Heart left ventricle (tissue), 16 donors: ENCODE data around the gene YPEL4. TPM values are rescaled to one million over a fixed set of nuclear protein-coding genes. Genes with fewer than 3 reads are reported as not detected.

Experiments used
- ATAC-seq, 4 donors: fragments of 200-7000 bp; cut with Tn5 transposase; one replicate each; pipeline ENCODE4 v1.9.1; 2020 to 2022; ENCODE audit warnings: moderate library complexity in 4 of 4, mild to moderate bottlenecking in 3 of 4, moderate number of reproducible peaks in 1 of 4
- DNase-seq, 5 donors: peaks; one replicate each; pipeline ENCODE4 v3.0.0-alpha.2; 2020
- H3K27ac ChIP-seq, 12 donors: fragments of 200-600 bp; sonication (generic) in 4 of 12; one replicate each; pipeline versions ENCODE4 v1.5.0 to v1.8.0; 2016 to 2022; ENCODE audit warnings: mild to moderate bottlenecking in 2 of 12
- H3K27me3 ChIP-seq, 9 donors: fragments of 200-600 bp; sonication (generic) in 2 of 9; one replicate each; pipeline versions ENCODE4 v1.5.1 to v1.8.0; 2016 to 2022; ENCODE audit warnings: mild to moderate bottlenecking in 3 of 9
- H3K36me3 ChIP-seq, 9 donors: fragments of 200-600 bp; sonication (generic) in 2 of 9; one replicate each; pipeline versions ENCODE4 v1.5.0 to v1.8.0; 2018 to 2022; ENCODE audit warnings: mild to moderate bottlenecking in 2 of 9
- H3K4me1 ChIP-seq, 12 donors: fragments of 200-600 bp; sonication (generic) in 4 of 12; one replicate each; pipeline versions ENCODE4 v1.5.0 to v1.8.0; 2016 to 2022; ENCODE audit warnings: mild to moderate bottlenecking in 3 of 12
- H3K4me3 ChIP-seq, 12 donors: fragments of 200-600 bp; sonication (generic) in 4 of 12; one replicate each; pipeline versions ENCODE4 v1.5.0 to v1.8.0; 2017 to 2022; ENCODE audit warnings: mild to moderate bottlenecking in 9 of 12, moderate library complexity in 4 of 12
- H3K9me3 ChIP-seq, 12 donors: fragments of 200-600 bp; sonication (generic) in 4 of 12; one replicate each; pipeline versions ENCODE4 v1.5.0 to v1.8.0; 2016 to 2022; ENCODE audit warnings: mild to moderate bottlenecking in 1 of 12
- POLR2A ChIP-seq, 2 donors: fragments of 450-650 bp; IDR thresholded peaks; one replicate each; pipeline ENCODE4 v1.6.1; 2017; ENCODE audit warnings: antibody characterized with exemption in 2 of 2, mild to moderate bottlenecking in 2 of 2, moderate library complexity in 2 of 2
- WGBS, 4 donors: extraction: QIAGEN DNeasy Blood & Tissue Kit in 2 of 4; methylation state at CpG; one replicate each; pipeline versions ENCODE4 v1.1.5 to v1.1.7; 2013 to 2018; 5-methylcytosine and 5-hydroxymethylcytosine counted together
- intact Hi-C, 10 donors: fragments of 100-400 bp; cut with DNase I; formaldehyde crosslinking; loops; one replicate each; pipeline versions ENCODE4 v1.11.1 to v1.14.2; 2022
- polyA plus RNA-seq, 2 donors: library from polyadenylated mRNA; stranded (reverse); fragments of 200-250 nt; gene quantifications; one replicate each; pipeline ENCODE4 v1.2.3, GENCODE V29; 2013
- total RNA-seq, 9 donors: library from RNA; depleted of rRNA in 2 of 9; stranded (reverse); fragments of >200 nt in 2 of 9; fragmentation: NEBNext Ultra II Directional in 3 of 9; extraction: Animal tissue kit (Norgen Biotek cat#: 25700) in 3 of 9; gene quantifications; one replicate each; pipeline versions ENCODE4 v1.1.0 to v1.2.4, GENCODE V29; 2016 to 2023
- TF ChIP-seq, protein P1 (sequence below), 12 donors: fragments of 200-600 bp; sonication (generic) in 4 of 12; IDR thresholded peaks; one replicate each; pipeline versions ENCODE4 v1.5.0 to v1.8.0; 2018 to 2022; ENCODE audit warnings: antibody characterized with exemption in 12 of 12, mild to moderate bottlenecking in 5 of 12
- donor health status: ischemic (EF 13 %, LVEDD 7.1; RV severe dilation, severe dysfunction).
- donor health status: healthy with polysubstance abuse.
- donor health status: DM: no; HTN: yes; CAD: no.
- donor health status: DM: no; HTN: no; CAD: no.
- donor health status: ischemic (EF 25% LVEDD 6.9; RV normal size, moderate dysfunction).
- donor health status: ischemic (EF 25% LVEDD 5.7; RV mildly dilated, moderate dysfunction).
- donor health status: healthy.
- donor health status: DM: yes; HTN: yes; CAD: no.
- donor health status: ischemic (EF 35%, LVEDD 5.7; RV mildly dilated, moderate dysfunction).
- donor health status: nonischemic (EF 11% LVEDD 7.7; RV severe dilation, severe dysfunction).
- donor health status: DM: yes; HTN: yes; CAD: no.
- donor health status: PGD.
- donor health status: ischemic (EF 29% LVEDD 5.4; RV normal size, mild dysfunction).
- donor health status: nonischemic (EF 23%, LVEDD 6.1; RV moderate dilation, normal function).

The YPEL4 gene
- total and polyA plus RNA-seq, 11 donors: 0.16 to 2.2 (median 0.67) TPM

DNA sequence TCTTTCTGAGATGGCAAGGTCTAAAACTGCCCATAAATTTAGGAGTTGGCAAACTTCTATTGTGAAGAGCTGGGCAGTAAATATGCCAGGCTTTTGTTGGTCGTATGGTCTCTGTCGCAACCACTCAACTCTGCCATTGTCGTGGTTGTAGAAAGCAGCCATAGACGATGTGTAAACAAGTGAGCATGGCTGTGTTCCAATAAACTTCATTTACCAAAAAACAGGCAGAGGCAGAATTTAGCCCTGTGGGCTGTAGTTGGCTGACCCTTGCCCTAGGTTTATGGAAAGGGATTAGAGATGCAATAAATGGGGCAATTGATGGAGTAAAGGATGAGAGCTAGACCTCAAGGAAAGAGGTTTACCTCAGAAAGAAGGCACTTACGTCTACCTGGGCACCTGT lies 17.6 kb downstream of the YPEL4 start:
- Histone ChIP-seq H3K4me1 (no peaks in the 10 kb centered on the region), H3K27me3 (no peaks in the 10 kb centered on the region), H3K4me3 (no peak overlapping the region), H3K9me3 (no peaks in the 10 kb centered on the region), H3K27ac (no peak overlapping the region), H3K36me3 (no peaks in the 10 kb centered on the region)
- no peak for DNase-seq
- no peak for ATAC-seq
- 75 to 83% (median 81%) methylated on average over 5 of the region's 5 CpGs for WGBS, 4 donors
- TF ChIP-seq, protein P1, sequence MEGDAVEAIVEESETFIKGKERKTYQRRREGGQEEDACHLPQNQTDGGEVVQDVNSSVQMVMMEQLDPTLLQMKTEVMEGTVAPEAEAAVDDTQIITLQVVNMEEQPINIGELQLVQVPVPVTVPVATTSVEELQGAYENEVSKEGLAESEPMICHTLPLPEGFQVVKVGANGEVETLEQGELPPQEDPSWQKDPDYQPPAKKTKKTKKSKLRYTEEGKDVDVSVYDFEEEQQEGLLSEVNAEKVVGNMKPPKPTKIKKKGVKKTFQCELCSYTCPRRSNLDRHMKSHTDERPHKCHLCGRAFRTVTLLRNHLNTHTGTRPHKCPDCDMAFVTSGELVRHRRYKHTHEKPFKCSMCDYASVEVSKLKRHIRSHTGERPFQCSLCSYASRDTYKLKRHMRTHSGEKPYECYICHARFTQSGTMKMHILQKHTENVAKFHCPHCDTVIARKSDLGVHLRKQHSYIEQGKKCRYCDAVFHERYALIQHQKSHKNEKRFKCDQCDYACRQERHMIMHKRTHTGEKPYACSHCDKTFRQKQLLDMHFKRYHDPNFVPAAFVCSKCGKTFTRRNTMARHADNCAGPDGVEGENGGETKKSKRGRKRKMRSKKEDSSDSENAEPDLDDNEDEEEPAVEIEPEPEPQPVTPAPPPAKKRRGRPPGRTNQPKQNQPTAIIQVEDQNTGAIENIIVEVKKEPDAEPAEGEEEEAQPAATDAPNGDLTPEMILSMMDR (IDR thresholded peaks at IDR 0.05): no peak
- no peak for TF ChIP-seq POLR2A (IDR thresholded peaks at IDR 0.05)
- intact Hi-C loops: loop anchor here in 1 of 10 donors (5.0 kb wide), 1 partner anchor 50 kb away; no protein-coding TSS in a partner anchor

DNA sequence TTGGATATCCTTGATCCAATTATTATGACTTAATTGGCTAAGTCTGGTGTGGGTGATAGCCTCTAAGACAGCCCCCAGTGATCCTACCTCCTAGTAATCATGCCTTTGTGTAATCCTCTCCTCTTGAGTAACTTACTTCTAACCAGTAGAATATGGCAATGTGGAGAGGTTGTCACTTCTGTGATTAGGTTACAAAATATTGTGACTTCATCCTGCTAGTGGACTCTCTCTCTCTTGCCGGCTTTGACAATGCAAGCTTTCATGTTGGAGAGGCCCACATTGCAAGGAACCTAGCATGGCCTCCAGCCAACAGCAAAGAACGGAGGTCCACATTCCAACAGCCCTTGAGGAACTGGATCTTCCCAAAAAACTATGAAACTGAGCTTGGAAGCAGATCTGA lies 19.5 kb downstream of the YPEL4 start:
- ATAC-seq: no peak

DNA sequence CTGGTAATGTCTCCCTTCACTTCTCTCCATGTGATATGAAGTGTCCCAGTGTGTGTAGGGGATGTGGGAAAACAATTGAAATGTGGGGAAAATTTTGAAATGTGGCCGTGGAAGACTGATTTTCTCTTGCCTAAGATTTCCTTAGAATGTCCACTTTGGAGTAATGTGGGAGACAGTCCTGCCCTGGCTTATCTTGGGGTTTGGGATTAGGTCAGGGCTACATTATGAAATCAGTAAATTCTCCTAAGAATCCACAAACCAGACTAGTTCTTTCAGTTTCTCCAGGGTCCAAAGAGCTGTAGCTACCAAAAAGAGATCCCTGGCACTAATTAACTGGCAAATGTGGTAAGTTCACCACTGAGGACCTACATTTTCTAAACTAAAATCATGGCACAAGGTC lies 22.8 kb downstream of the YPEL4 start:
- Histone ChIP-seq H3K27me3 (no peaks in the 10 kb centered on the region), H3K9me3 (no peaks in the 10 kb centered on the region), H3K4me1 (no peaks in the 10 kb centered on the region), H3K36me3 (no peaks in the 10 kb centered on the region), H3K4me3 (no peak overlapping the region), H3K27ac (no peak overlapping the region)
- ATAC-seq (no peak), DNase-seq (no peak)
- WGBS, 4 donors: 79 to 86% (median 83%) methylated on average over 1 of the region's 1 CpG
- intact Hi-C loops: no loop called here
- TF ChIP-seq, protein P1 (IDR thresholded peaks at IDR 0.05): no peak
- no peak for TF ChIP-seq POLR2A (IDR thresholded peaks at IDR 0.05)

More for the DNA sequence above, 19.5 kb downstream of the YPEL4 start:
- DNase-seq: no peak
- WGBS, 4 donors: 51 to 66% (median 61%) methylated on average over 2 of the region's 2 CpGs
- Histone ChIP-seq H3K9me3 (no peaks in the 10 kb centered on the region), H3K36me3 (no peaks in the 10 kb centered on the region), H3K4me3 (no peak overlapping the region), H3K4me1 (no peaks in the 10 kb centered on the region), H3K27ac (no peak overlapping the region), H3K27me3 (no peaks in the 10 kb centered on the region)
- intact Hi-C loops: loop anchor here in 1 of 10 donors (5.0 kb wide), 1 partner anchor 48 kb away; no protein-coding TSS in a partner anchor
- TF ChIP-seq, protein P1 (IDR thresholded peaks at IDR 0.05): no peak
- TF ChIP-seq POLR2A (IDR thresholded peaks at IDR 0.05): no peak

DNA sequence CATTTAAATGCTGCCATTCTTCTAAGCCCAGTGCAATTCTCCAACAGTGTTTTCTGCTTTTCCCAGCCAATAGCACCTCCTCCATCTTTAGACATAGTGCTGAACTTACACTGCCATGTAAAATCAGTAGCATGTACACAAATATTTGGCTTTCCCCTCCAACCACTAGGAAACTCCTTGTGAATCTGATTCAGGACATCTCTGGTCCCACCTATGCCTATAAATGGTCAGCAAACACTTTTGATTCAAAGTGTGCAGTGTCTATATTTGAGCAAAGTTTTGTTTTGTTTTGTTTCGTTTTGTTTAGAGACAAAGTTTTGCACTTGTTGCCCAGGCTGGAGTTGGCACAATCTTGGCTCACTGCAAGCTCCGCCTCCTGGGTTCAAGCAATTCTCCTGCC lies 24.8 kb downstream of the YPEL4 start:
- TF ChIP-seq POLR2A (IDR thresholded peaks at IDR 0.05): no peak
- TF ChIP-seq, protein P1 (IDR thresholded peaks at IDR 0.05): no peak
- 86 to 94% (median 93%) methylated on average over 2 of the region's 2 CpGs for WGBS, 4 donors
- no peak for ATAC-seq
- Histone ChIP-seq H3K27me3 (no peaks in the 10 kb centered on the region), H3K27ac (no peak overlapping the region), H3K4me3 (no peak overlapping the region), H3K36me3 (no peaks in the 10 kb centered on the region), H3K4me1 (no peaks in the 10 kb centered on the region), H3K9me3 (peaks cover 0 to 5% (median under 1%) of the 10 kb centered on the region in 12 donors)
- DNase-seq: no peak
- intact Hi-C loops: no loop called here
